Natural killer cell (primary cell): ENCODE measurements around the gene PTPRU. TPM values are rescaled to one million over a fixed set of nuclear protein-coding genes. Genes with fewer than 3 reads are reported as not detected.

Experiments
- ATAC-seq, 3 donors: fragments of 150-1000 bp in 2 of 3; fragments of 200-7000 bp in 1 of 3; cut with Tn5 transposase; 1 replicate in 1 of 3; 2 replicates in 2 of 3; pipeline ENCODE4 v1.10.0; 2021; ENCODE audit warnings: mild to moderate bottlenecking in 2 of 3, moderate library complexity in 2 of 3
- DNase-seq, 2 donors: peaks; one replicate each; pipeline versions ENCODE4 v3.0.0 to v3.0.0-alpha.2; 2013 to 2021; ENCODE audit warnings: mixed read lengths in 1 of 2
- H3K27ac ChIP-seq: one replicate; pipeline ENCODE4 v1.5.1; 2013; ENCODE audit warnings: mild to moderate bottlenecking, low read length
- H3K27me3 ChIP-seq: one replicate; pipeline ENCODE4 v1.6.1; 2013; ENCODE audit warnings: low read length; ENCODE audit not compliant: control insufficient read depth, insufficient read depth
- H3K36me3 ChIP-seq: one replicate; pipeline ENCODE4 v1.6.1; 2013; ENCODE audit warnings: low read length; ENCODE audit not compliant: control insufficient read depth, insufficient read depth
- H3K4me1 ChIP-seq: one replicate; pipeline ENCODE4 v1.6.1; 2013; ENCODE audit warnings: low read length; ENCODE audit not compliant: control insufficient read depth, insufficient read depth
- H3K4me3 ChIP-seq: one replicate; pipeline ENCODE4 v1.5.1; 2013; ENCODE audit warnings: low read length
- H3K9me3 ChIP-seq: one replicate; pipeline ENCODE4 v1.6.1; 2013; ENCODE audit warnings: low read length; ENCODE audit not compliant: control insufficient read depth, insufficient read depth
- H3K27ac Mint-ChIP-seq, 2 donors: one replicate each; pipeline ENCODE4 v1.8.0; 2022; ENCODE audit warnings: mild to moderate bottlenecking in 2 of 2, mixed read lengths in 2 of 2, moderate library complexity in 1 of 2
- H3K27me3 Mint-ChIP-seq, 2 donors: one replicate each; pipeline ENCODE4 v1.8.0; 2022; ENCODE audit warnings: low read depth in 2 of 2, mixed read lengths in 2 of 2
- H3K36me3 Mint-ChIP-seq: one replicate; pipeline ENCODE4 v1.8.0; 2022; ENCODE audit warnings: mixed read lengths
- H3K4me1 Mint-ChIP-seq, 2 donors: one replicate each; pipeline ENCODE4 v1.8.0; 2022; ENCODE audit warnings: mixed read lengths in 2 of 2
- H3K4me3 Mint-ChIP-seq: one replicate; pipeline ENCODE4 v1.8.0; 2022; ENCODE audit warnings: mild to moderate bottlenecking, moderate library complexity, mixed read lengths
- H3K9me3 Mint-ChIP-seq, 2 donors: one replicate each; pipeline ENCODE4 v1.8.0; 2022; ENCODE audit warnings: mixed read lengths in 2 of 2
- WGBS: methylation state at CpG from one replicate; pipeline ENCODE4 v1.1.7; 2013; ENCODE audit warnings: missing lambda C conversion rate; ENCODE audit not compliant: insufficient coverage; 5-methylcytosine and 5-hydroxymethylcytosine counted together
- intact Hi-C: fragments of 100-400 bp; cut with micrococcal nuclease; formaldehyde crosslinking; loops from one replicate; pipeline ENCODE4 v1.14.2; 2022
- total RNA-seq, 4 donors: library from RNA; stranded (reverse); fragments of 120-200 nt in 1 of 4; gene quantifications; one replicate each; pipeline versions ENCODE4 v1.2.3 to v1.2.4, GENCODE V29; 2013 to 2022
- TF ChIP-seq, protein P1 (sequence below): fragments of 200-600 bp; IDR thresholded peaks from one replicate; pipeline ENCODE4 v1.8.0; 2022; ENCODE audit warnings: antibody characterized with exemption

The PTPRU gene
- total RNA-seq, 3 donors from 2014 or later (not counting 1 experiment from before 2014, with no cell fraction given) = 0.54 to 1.6 (median 0.79) TPM

DNA sequence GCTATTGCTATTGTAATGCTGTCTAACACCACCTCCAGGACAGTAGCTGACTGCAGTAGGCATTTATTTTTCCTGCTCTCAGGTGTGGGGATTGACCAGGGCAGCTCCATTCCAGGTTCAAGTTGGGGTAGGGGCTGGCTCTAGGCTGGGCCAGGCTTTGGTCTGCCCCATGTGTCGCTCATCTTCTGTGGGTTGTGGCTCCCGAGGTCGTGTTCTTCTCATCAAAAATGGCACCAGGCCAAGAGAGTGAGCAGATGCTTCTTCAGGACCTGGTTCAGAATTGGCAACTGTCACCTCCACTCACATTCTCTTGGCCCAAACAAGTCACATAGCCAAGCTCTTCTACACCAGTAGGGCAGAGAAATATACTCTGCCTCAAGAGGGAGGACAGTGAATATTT lies 133.7 kb downstream of the PTPRU start:
- Mint-ChIP-seq H3K4me3 (no peak overlapping the region), H3K27ac (no peak overlapping the region), H3K9me3 (no peaks in the 10 kb centered on the region), H3K27me3 (peaks cover 18 to 44% of the 10 kb centered on the region in 2 donors), H3K36me3 (no peaks in the 10 kb centered on the region), H3K4me1 (no peaks in the 10 kb centered on the region)
- TF ChIP-seq, protein P1, sequence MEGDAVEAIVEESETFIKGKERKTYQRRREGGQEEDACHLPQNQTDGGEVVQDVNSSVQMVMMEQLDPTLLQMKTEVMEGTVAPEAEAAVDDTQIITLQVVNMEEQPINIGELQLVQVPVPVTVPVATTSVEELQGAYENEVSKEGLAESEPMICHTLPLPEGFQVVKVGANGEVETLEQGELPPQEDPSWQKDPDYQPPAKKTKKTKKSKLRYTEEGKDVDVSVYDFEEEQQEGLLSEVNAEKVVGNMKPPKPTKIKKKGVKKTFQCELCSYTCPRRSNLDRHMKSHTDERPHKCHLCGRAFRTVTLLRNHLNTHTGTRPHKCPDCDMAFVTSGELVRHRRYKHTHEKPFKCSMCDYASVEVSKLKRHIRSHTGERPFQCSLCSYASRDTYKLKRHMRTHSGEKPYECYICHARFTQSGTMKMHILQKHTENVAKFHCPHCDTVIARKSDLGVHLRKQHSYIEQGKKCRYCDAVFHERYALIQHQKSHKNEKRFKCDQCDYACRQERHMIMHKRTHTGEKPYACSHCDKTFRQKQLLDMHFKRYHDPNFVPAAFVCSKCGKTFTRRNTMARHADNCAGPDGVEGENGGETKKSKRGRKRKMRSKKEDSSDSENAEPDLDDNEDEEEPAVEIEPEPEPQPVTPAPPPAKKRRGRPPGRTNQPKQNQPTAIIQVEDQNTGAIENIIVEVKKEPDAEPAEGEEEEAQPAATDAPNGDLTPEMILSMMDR = no peak
- H3K9me3 ChIP-seq = no peaks in the 10 kb centered on the region
- no peaks in the 10 kb centered on the region for H3K4me1 ChIP-seq
- H3K27me3 ChIP-seq = no peaks in the 10 kb centered on the region
- H3K27ac ChIP-seq = no peak overlapping the region
- no peak overlapping the region for H3K4me3 ChIP-seq
- 56% methylated on average over 3 of the region's 3 CpGs for WGBS
- intact Hi-C loops = no loop called here
- ATAC-seq (no peak), DNase-seq (no peak)
- H3K36me3 ChIP-seq = no peaks in the 10 kb centered on the region

DNA sequence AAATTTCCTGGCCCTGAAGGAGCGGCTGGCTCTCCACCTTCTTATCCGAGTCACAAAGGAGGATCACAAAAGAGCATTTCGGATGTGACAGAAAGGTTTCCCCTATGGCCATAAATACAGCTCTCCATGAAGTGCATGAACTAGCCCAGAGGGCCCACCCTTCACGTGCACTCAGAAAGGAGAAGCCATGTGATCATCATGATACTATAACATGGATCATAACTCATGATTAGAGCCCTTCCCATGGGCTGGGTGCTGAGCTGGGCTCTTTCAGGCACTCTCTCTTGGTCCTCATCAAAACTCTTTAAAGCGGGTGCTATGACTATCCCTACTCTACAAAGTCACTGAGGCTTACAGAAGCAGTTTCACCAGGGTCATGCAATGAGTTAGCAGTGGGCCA lies 135.0 kb downstream of the PTPRU start:
- H3K27ac ChIP-seq = no peak overlapping the region
- H3K9me3 ChIP-seq = no peaks in the 10 kb centered on the region
- no peaks in the 10 kb centered on the region for H3K27me3 ChIP-seq
- 88% methylated on average over 5 of the region's 5 CpGs for WGBS
- no peaks in the 10 kb centered on the region for H3K36me3 Mint-ChIP-seq
- H3K27ac Mint-ChIP-seq = no peak overlapping the region
- no peaks in the 10 kb centered on the region for H3K4me1 ChIP-seq
- H3K4me1 Mint-ChIP-seq = no peaks in the 10 kb centered on the region
- peaks cover 23 to 55% of the 10 kb centered on the region in 2 donors for H3K27me3 Mint-ChIP-seq
- intact Hi-C loops = no loop called here
- no peaks in the 10 kb centered on the region for H3K9me3 Mint-ChIP-seq
- DNase-seq (no peak), ATAC-seq (no peak)
- no peak overlapping the region for H3K4me3 ChIP-seq
- H3K36me3 ChIP-seq = no peaks in the 10 kb centered on the region
- no peak overlapping the region for H3K4me3 Mint-ChIP-seq
- TF ChIP-seq, protein P1 = no peak

DNA sequence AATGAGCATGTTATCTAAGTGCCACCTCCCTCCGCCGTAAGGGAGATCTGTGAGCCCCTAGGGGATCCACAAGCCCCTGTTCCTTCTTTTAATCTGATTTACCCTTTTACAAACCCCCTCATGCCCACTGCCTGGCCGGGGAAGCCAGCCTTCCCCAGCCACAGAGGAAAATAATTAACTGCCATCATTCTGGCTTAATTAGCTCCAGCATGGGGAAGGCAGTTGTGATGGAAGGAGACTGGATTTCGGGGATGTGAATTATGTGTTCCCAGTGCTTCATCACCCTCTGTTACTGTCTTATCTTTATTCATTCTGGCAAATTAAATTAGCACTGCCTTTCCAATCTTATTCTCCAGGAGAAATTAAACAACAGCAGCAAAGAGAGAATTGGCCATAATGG lies 135.8 kb downstream of the PTPRU start:
- no peak overlapping the region for H3K4me3 ChIP-seq
- no peaks in the 10 kb centered on the region for H3K27me3 ChIP-seq
- intact Hi-C loops = no loop called here
- Mint-ChIP-seq H3K27me3 (peaks cover 24 to 60% of the 10 kb centered on the region in 2 donors), H3K27ac (no peak overlapping the region), H3K4me1 (no peaks in the 10 kb centered on the region), H3K36me3 (no peaks in the 10 kb centered on the region), H3K4me3 (no peak overlapping the region), H3K9me3 (peaks cover 0 to 2% of the 10 kb centered on the region in 2 donors)
- DNase-seq (no peak), ATAC-seq (no peak)
- 91% methylated on average over 2 of the region's 4 CpGs for WGBS
- H3K27ac ChIP-seq = no peak overlapping the region
- no peaks in the 10 kb centered on the region for H3K9me3 ChIP-seq
- TF ChIP-seq, protein P1 = no peak
- no peaks in the 10 kb centered on the region for H3K36me3 ChIP-seq
- H3K4me1 ChIP-seq = no peaks in the 10 kb centered on the region

Other genes starting within 250 kb of the PTPRU start
- not detected for gene TMEM200B, start 112.6 kb upstream of the PTPRU start, total RNA-seq
- 100 to 1,000 TPM in 2 of 3 donors, 10 to 100 TPM in 1; 90.2 to 114 (median 101) TPM for gene SRSF4, start 54.6 kb upstream of the PTPRU start, total RNA-seq
- 10 to 100 TPM in 1 of 3 donors, 1 to 10 TPM in 2; 8.0 to 11.2 (median 8.8) TPM for gene MECR, start 5.6 kb upstream of the PTPRU start, total RNA-seq